HepG2 (cell line): ENCODE results near the gene GDPD4. TPM values are rescaled to one million over a fixed set of nuclear protein-coding genes. Genes with fewer than 3 reads are reported as not detected.

ENCODE experiments used
- AFF4 ChIP-seq: sonication (generic); formaldehyde crosslinking; IDR thresholded peaks from 2 replicates; pipeline ENCODE4 v1.4.0; 2020; ENCODE audit warnings: missing genetic modification reagents
- BRD4 ChIP-seq: sonication (generic); formaldehyde crosslinking; IDR thresholded peaks from 2 replicates; pipeline ENCODE4 v1.4.0; 2020; ENCODE audit warnings: missing genetic modification reagents
- EHMT2 ChIP-seq: fragments of 200-600 bp; sonication (generic); IDR thresholded peaks from 2 replicates; pipeline ENCODE4 v1.7.0; 2017; ENCODE audit warnings: antibody characterized with exemption, low read depth, low read length, borderline replicate concordance
- FOXA3 ChIP-seq: IDR thresholded peaks from 2 replicates; pipeline ENCODE4 v1.6.1; 2016; ENCODE audit warnings: missing genetic modification reagents, missing compliant biosample characterization
- GABPA ChIP-seq, 2 experiments: IDR thresholded peaks; 2 replicates each; pipeline ENCODE4 v1.6.1; 2011 to 2016; ENCODE audit warnings: low read depth in 2 of 2, low read length in 1 of 2, missing biosample characterization in 1 of 2, missing genetic modification characterization in 1 of 2
- KDM6A ChIP-seq: IDR thresholded peaks from 2 replicates; pipeline ENCODE4 v1.6.1; 2016; ENCODE audit warnings: low read depth
- PHF20 ChIP-seq: sonication (generic); formaldehyde crosslinking; IDR thresholded peaks from 2 replicates; pipeline ENCODE4 v1.5.0; 2020; ENCODE audit warnings: mild to moderate bottlenecking, missing genetic modification reagents
- PRMT3 ChIP-seq: sonication (generic); formaldehyde crosslinking; IDR thresholded peaks from 2 replicates; pipeline ENCODE4 v1.8.1; 2022; ENCODE audit warnings: low read depth, mild to moderate bottlenecking, moderate library complexity, missing genetic modification reagents, borderline replicate concordance
- RARA ChIP-seq: IDR thresholded peaks from 2 replicates; pipeline ENCODE4 v1.6.1; 2016; ENCODE audit warnings: missing genetic modification reagents, missing compliant biosample characterization
- RXRB ChIP-seq: IDR thresholded peaks from 2 replicates; pipeline ENCODE4 v1.6.1; 2016; ENCODE audit warnings: borderline replicate concordance, missing genetic modification reagents, missing compliant biosample characterization
- SOX5 ChIP-seq: IDR thresholded peaks from 2 replicates; pipeline ENCODE4 v1.6.1; 2016; ENCODE audit warnings: borderline replicate concordance
- UBTF ChIP-seq: sonication (generic); formaldehyde crosslinking; IDR thresholded peaks from 2 replicates; pipeline ENCODE4 v1.4.0; 2020; ENCODE audit warnings: mild to moderate bottlenecking, missing genetic modification reagents
- XRCC5 ChIP-seq: fragments of 200-400 bp; formaldehyde crosslinking; optimal IDR thresholded peaks from 2 replicates; pipeline ENCODE3; 2017; ENCODE audit warnings: mild to moderate bottlenecking, low read length
- ZNF274 ChIP-seq: sonication (generic); formaldehyde crosslinking; IDR thresholded peaks from 2 replicates; pipeline ENCODE4 v1.5.1; 2020; ENCODE audit warnings: mild to moderate bottlenecking, missing genetic modification reagents
- ZNF30 ChIP-seq: sonication (generic); formaldehyde crosslinking; IDR thresholded peaks from 2 replicates; pipeline ENCODE4 v1.5.0; 2020; ENCODE audit warnings: mild to moderate bottlenecking, missing genetic modification reagents
- ZNF598 ChIP-seq: sonication (generic); formaldehyde crosslinking; IDR thresholded peaks from 2 replicates; pipeline ENCODE4 v1.5.1; 2020; ENCODE audit warnings: mild to moderate bottlenecking, missing genetic modification reagents, borderline replicate concordance
- ZNF770 ChIP-seq: sonication (generic); formaldehyde crosslinking; IDR thresholded peaks from 2 replicates; pipeline ENCODE4 v1.5.0; 2020; ENCODE audit warnings: mild to moderate bottlenecking, missing genetic modification reagents
- polyA plus RNA-seq, 8 experiments: library from polyadenylated mRNA; depleted of rRNA in 3 of 8; stranded (reverse) in 7 of 8; unstranded in 1 of 8; fragments of >200 nt; fragmentation: Illumina TruSeq in 4 of 8; extraction: Trizol in 4 of 8; gene quantifications; 2 replicates each; pipeline versions ENCODE4 v1.2.1 to v1.2.3, GENCODE V29; 2011 to 2016; ENCODE audit warnings: low read depth in 4 of 8, missing spikeins in 1 of 8, mixed read lengths in 1 of 8; ENCODE audit not compliant: insufficient read depth in 1 of 8
- total RNA-seq, 5 experiments: library from RNA; depleted of rRNA; stranded (reverse); fragments of >200 nt; fragmentation: Illumina TruSeq; extraction: Trizol; gene quantifications; 2 replicates each; pipeline ENCODE4 v1.2.3, GENCODE V29; 2016; ENCODE audit warnings: low read depth in 1 of 5
- TF ChIP-seq, protein P1 (sequence below), 2 experiments: sonication (generic) in 1 of 2; formaldehyde crosslinking in 1 of 2; IDR thresholded peaks; 2 replicates each; pipeline versions ENCODE4 v1.4.0 to v1.6.1; 2018 to 2020; ENCODE audit warnings: missing genetic modification reagents in 2 of 2, borderline replicate concordance in 1 of 2, low read depth in 1 of 2, mild to moderate bottlenecking in 1 of 2, missing biosample characterization in 1 of 2

The GDPD4 gene
- total and polyA plus RNA-seq, 2 of the 13 experiments (the other 11 are each of a cell fraction or from before 2014, with no cell fraction given) = not detected

GRCh38 chr11:77173494-77173893 lies 128.0 kb downstream of the GDPD4 start (continued):
- TF ChIP-seq BRD4 (CRISPR knock-in tag) (0 out of 2 replicates have a peak, but pooled peaks have one; percentile 48), ZNF274 (no peak), XRCC5 (peak; percentile 11), AFF4 (CRISPR knock-in tag) (no peak), UBTF (CRISPR knock-in tag) (peak; percentile 79), FOXA3 (CRISPR knock-in tag) (peak; percentile 86), GABPA (IDR thresholded peaks at IDR 0.05; ENCODE audit: low read depth, low read length) (0 out of 2 replicates have a peak, but pooled peaks have one; percentile 25), GABPA (CRISPR knock-in tag; IDR thresholded peaks at IDR 0.05; ENCODE audit: low read depth) (peak; percentile 66), ZNF30 (CRISPR knock-in tag) (no peak), KDM6A (CRISPR knock-in tag) (peak; percentile 64; the same call in 1 of the 2 replicates), PHF20 (0 out of 2 replicates have a peak, but pooled peaks have one; percentile 59), ZNF770 (CRISPR knock-in tag) (peak; percentile 86), RXRB (peak; percentile 23; the same call in 1 of the 2 replicates), EHMT2 (no peak), ZNF598 (no peak), RARA (CRISPR knock-in tag) (peak; percentile 46; the same call in 1 of the 2 replicates), SOX5 (CRISPR knock-in tag) (0 out of 2 replicates have a peak, but pooled peaks have one; percentile 11), PRMT3 (CRISPR knock-in tag) (no peak)
- TF ChIP-seq, protein P1, sequence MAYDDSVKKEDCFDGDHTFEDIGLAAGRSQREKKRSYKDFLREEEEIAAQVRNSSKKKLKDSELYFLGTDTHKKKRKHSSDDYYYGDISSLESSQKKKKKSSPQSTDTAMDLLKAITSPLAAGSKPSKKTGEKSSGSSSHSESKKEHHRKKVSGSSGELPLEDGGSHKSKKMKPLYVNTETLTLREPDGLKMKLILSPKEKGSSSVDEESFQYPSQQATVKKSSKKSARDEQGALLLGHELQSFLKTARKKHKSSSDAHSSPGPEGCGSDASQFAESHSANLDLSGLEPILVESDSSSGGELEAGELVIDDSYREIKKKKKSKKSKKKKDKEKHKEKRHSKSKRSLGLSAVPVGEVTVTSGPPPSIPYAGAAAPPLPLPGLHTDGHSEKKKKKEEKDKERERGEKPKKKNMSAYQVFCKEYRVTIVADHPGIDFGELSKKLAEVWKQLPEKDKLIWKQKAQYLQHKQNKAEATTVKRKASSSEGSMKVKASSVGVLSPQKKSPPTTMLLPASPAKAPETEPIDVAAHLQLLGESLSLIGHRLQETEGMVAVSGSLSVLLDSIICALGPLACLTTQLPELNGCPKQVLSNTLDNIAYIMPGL (CRISPR knock-in tag; IDR thresholded peaks at IDR 0.05; ENCODE audit: borderline replicate concordance in 1 of 2, low read depth in 1 of 2) = peak in 1 of 2 experiments; percentile 37; a peak in 1 of 4 replicates
